ENCODE data around the gene FBXO24. TPM values are rescaled to one million over a fixed set of nuclear protein-coding genes. Genes with fewer than 3 reads are reported as not detected.

The FBXO24 gene
- total RNA-seq, 2 donors from 2014 or later: 1.3 to 3.0 TPM

- H3K27me3 Mint-ChIP-seq (ENCODE audit: insufficient read depth): no peaks in the 10 kb centered on the region
- no peaks in the 10 kb centered on the region for H3K9me3 Mint-ChIP-seq
- Histone ChIP-seq H3K9ac (ENCODE audit: extremely low read depth, low read length, poor library complexity, severe bottlenecking) (no peak overlapping the region), H3K4me1 (ENCODE audit: control insufficient read depth, insufficient read depth, low read length) (no peaks in the 10 kb centered on the region), H3K27ac (ENCODE audit: low read depth, low read length) (no peak overlapping the region), H3K4me3 (ENCODE audit: low read length) (no peak overlapping the region), H3K9me3 (ENCODE audit: control insufficient read depth, low read length) (no peaks in the 10 kb centered on the region), H3K36me3 (ENCODE audit: control insufficient read depth, insufficient read depth, low read length) (peaks cover 82% of the 10 kb centered on the region), H3K27me3 (ENCODE audit: control insufficient read depth, insufficient read depth, low read length, poor library complexity, severe bottlenecking) (no peaks in the 10 kb centered on the region)
- no peaks in the 10 kb centered on the region for H3K4me1 Mint-ChIP-seq
- TF ChIP-seq CTCF (conservative IDR thresholded peaks at IDR 0.05): no peak
- H3K27ac Mint-ChIP-seq: no peak overlapping the region
- 94 to 98% methylated on average over 6 to 12 of the region's 12 CpGs for WGBS, 2 experiments (ENCODE audit: insufficient coverage in 1 of 2, insufficient read length in 1 of 2)
- DNase-seq: no peak
- peaks cover 46% of the 10 kb centered on the region for H3K36me3 Mint-ChIP-seq (ENCODE audit: low read depth)
- H3K4me3 Mint-ChIP-seq: no peak overlapping the region
Measured at GRCh38 chr7:100561491-100562194, 24.5 kb upstream of the FBXO24 start.

- DNase-seq: no peak
- no peak overlapping the region for H3K27ac ChIP-seq (ENCODE audit: low read depth, low read length)
- H3K36me3 ChIP-seq (ENCODE audit: control insufficient read depth, insufficient read depth, low read length): peaks cover 75% of the 10 kb centered on the region
- H3K4me1 ChIP-seq (ENCODE audit: control insufficient read depth, insufficient read depth, low read length): no peaks in the 10 kb centered on the region
- H3K9me3 ChIP-seq (ENCODE audit: control insufficient read depth, low read length): no peaks in the 10 kb centered on the region
- TF ChIP-seq CTCF (conservative IDR thresholded peaks at IDR 0.05): no peak
- H3K9me3 Mint-ChIP-seq: no peaks in the 10 kb centered on the region
- no peak overlapping the region for H3K4me3 ChIP-seq (ENCODE audit: low read length)
- no peaks in the 10 kb centered on the region for H3K27me3 ChIP-seq (ENCODE audit: control insufficient read depth, insufficient read depth, low read length, poor library complexity, severe bottlenecking)
- no peaks in the 10 kb centered on the region for H3K27me3 Mint-ChIP-seq (ENCODE audit: insufficient read depth)
- H3K4me3 Mint-ChIP-seq: no peak overlapping the region
- H3K36me3 Mint-ChIP-seq (ENCODE audit: low read depth): peaks cover 39% of the 10 kb centered on the region
- WGBS, 2 experiments (ENCODE audit: insufficient coverage in 1 of 2, insufficient read length in 1 of 2): 91 to 93% methylated on average over 10 to 26 of the region's 26 CpGs
- H3K27ac Mint-ChIP-seq: no peak overlapping the region
- no peaks in the 10 kb centered on the region for H3K4me1 Mint-ChIP-seq
- H3K9ac ChIP-seq (ENCODE audit: extremely low read depth, low read length, poor library complexity, severe bottlenecking): no peak overlapping the region
Measured at GRCh38 chr7:100562195-100563099, 23.7 kb upstream of the FBXO24 start.

DNA sequence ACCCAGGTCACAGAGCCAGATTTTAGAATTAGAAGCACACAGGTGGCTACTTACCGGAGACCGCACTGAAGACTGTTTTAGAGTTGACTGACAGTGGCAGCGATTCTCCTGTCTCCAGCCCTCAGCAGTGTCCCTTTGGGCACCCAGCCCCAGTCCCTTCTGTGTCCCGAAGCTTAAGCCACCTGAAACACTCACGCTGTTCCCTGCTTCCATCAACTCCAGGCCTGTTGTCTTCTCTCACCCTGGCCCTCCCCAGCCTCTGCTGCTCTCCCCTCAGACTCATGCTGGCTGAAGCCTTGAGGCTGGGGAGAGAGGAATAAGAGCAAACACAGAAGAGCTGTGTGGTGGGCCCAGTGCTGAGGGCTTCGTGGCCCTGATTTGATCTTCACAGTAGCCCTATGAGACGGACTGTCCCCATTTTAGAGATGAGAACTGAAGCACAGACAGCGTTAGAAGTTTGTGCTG lies 23.0 kb upstream of the FBXO24 start:
- no peak for TF ChIP-seq CTCF (conservative IDR thresholded peaks at IDR 0.05)
- Mint-ChIP-seq H3K36me3 (ENCODE audit: low read depth) (peaks cover 37% of the 10 kb centered on the region), H3K27ac (no peak overlapping the region), H3K4me1 (no peaks in the 10 kb centered on the region), H3K9me3 (no peaks in the 10 kb centered on the region), H3K4me3 (no peak overlapping the region), H3K27me3 (ENCODE audit: insufficient read depth) (no peaks in the 10 kb centered on the region)
- H3K36me3 ChIP-seq (ENCODE audit: control insufficient read depth, insufficient read depth, low read length): peaks cover 68% of the 10 kb centered on the region
- H3K9ac ChIP-seq (ENCODE audit: extremely low read depth, low read length, poor library complexity, severe bottlenecking): no peak overlapping the region
- 95 to 97% methylated on average over 5 to 8 of the region's 8 CpGs for WGBS, 2 experiments (ENCODE audit: insufficient coverage in 1 of 2, insufficient read length in 1 of 2)
- no peaks in the 10 kb centered on the region for H3K27me3 ChIP-seq (ENCODE audit: control insufficient read depth, insufficient read depth, low read length, poor library complexity, severe bottlenecking)
- no peaks in the 10 kb centered on the region for H3K9me3 ChIP-seq (ENCODE audit: control insufficient read depth, low read length)
- no peak overlapping the region for H3K4me3 ChIP-seq (ENCODE audit: low read length)
- no peak for DNase-seq
- no peak overlapping the region for H3K27ac ChIP-seq (ENCODE audit: low read depth, low read length)
- H3K4me1 ChIP-seq (ENCODE audit: control insufficient read depth, insufficient read depth, low read length): no peaks in the 10 kb centered on the region

All from endodermal cell (in vitro differentiated cells).